Chondrocyte (in vitro differentiated cells): ENCODE results near the gene KCNQ1. TPM values are rescaled to one million over a fixed set of nuclear protein-coding genes. Genes with fewer than 3 reads are reported as not detected.

Experiments
- DNase-seq: peaks from one replicate; pipeline ENCODE4 v3.0.0; 2021; ENCODE audit warnings: mixed read lengths, low spot score
- H3K27ac Mint-ChIP-seq: one replicate; pipeline ENCODE4 v1.8.0; 2021; ENCODE audit warnings: mild to moderate bottlenecking, moderate library complexity, mixed read lengths; ENCODE audit not compliant: unreplicated experiment
- H3K27me3 Mint-ChIP-seq: 2 replicates; pipeline ENCODE4 v1.8.0; 2021; ENCODE audit warnings: low read depth, mixed read lengths
- H3K36me3 Mint-ChIP-seq: 2 replicates; pipeline ENCODE4 v1.8.0; 2021; ENCODE audit warnings: low read depth, mixed read lengths
- H3K4me1 Mint-ChIP-seq: 2 replicates; pipeline ENCODE4 v1.8.0; 2021; ENCODE audit warnings: low read depth, mild to moderate bottlenecking, mixed read lengths
- H3K4me3 Mint-ChIP-seq: one replicate; pipeline ENCODE4 v1.8.0; 2021; ENCODE audit warnings: mild to moderate bottlenecking, moderate library complexity, mixed read lengths; ENCODE audit not compliant: unreplicated experiment
- H3K9me3 Mint-ChIP-seq: 2 replicates; pipeline ENCODE4 v1.8.0; 2021; ENCODE audit warnings: low read depth, mixed read lengths
- total RNA-seq: library from RNA; stranded (reverse); gene quantifications from 3 replicates; pipeline ENCODE4 v1.2.1, GENCODE V29; 2021
- TF ChIP-seq, protein P1 (sequence below): fragments of 200-600 bp; sonication (generic); IDR thresholded peaks from 2 replicates; pipeline ENCODE4 v1.5.0; 2021; ENCODE audit warnings: antibody characterized with exemption, mild to moderate bottlenecking, moderate library complexity

KCNQ1 gene
- total RNA-seq, 1 donor from 2014 or later = not detected

DNA sequence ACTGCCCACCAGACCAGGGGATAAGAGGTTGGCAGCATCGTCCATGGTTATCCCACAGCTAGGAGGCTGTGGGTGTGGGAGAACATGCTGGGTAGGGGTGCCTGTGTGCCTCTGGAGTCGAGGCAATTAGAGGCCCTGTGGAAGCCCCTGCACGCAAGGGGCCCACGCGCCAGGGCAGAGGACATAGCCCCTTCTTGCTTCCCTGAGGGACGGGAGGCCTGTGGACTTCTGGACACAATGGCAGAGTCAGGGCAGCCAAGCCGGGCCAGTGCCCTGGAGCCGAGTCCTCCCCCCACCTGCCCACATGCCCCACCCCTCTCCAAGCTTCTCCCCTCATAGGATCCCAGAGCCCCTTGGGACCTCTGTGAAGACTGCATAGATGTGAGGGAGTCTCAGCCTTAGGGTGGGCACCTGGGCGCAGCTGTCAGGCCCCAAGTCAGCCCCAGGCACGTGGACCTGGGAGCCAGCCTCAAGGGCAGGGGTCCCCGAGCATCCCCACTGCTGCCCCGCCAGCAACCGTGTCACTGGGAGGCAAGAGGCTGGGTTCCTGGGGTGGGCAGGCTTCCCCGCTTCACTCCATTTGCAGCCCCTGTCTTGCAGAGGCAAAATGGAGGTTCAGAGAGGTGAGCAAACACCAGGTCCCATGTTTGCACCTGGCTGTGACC lies 388.4 kb downstream of the KCNQ1 start:
- TF ChIP-seq, protein P1, sequence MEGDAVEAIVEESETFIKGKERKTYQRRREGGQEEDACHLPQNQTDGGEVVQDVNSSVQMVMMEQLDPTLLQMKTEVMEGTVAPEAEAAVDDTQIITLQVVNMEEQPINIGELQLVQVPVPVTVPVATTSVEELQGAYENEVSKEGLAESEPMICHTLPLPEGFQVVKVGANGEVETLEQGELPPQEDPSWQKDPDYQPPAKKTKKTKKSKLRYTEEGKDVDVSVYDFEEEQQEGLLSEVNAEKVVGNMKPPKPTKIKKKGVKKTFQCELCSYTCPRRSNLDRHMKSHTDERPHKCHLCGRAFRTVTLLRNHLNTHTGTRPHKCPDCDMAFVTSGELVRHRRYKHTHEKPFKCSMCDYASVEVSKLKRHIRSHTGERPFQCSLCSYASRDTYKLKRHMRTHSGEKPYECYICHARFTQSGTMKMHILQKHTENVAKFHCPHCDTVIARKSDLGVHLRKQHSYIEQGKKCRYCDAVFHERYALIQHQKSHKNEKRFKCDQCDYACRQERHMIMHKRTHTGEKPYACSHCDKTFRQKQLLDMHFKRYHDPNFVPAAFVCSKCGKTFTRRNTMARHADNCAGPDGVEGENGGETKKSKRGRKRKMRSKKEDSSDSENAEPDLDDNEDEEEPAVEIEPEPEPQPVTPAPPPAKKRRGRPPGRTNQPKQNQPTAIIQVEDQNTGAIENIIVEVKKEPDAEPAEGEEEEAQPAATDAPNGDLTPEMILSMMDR = no peak
- H3K9me3 Mint-ChIP-seq = peaks cover 15% of the 10 kb centered on the region
- no peak for DNase-seq
- peaks cover 8% of the 10 kb centered on the region for H3K27me3 Mint-ChIP-seq
- H3K27ac Mint-ChIP-seq = no peak overlapping the region
- peaks cover 8% of the 10 kb centered on the region for H3K4me1 Mint-ChIP-seq
- no peak overlapping the region for H3K4me3 Mint-ChIP-seq
- peaks cover 7% of the 10 kb centered on the region for H3K36me3 Mint-ChIP-seq

DNA sequence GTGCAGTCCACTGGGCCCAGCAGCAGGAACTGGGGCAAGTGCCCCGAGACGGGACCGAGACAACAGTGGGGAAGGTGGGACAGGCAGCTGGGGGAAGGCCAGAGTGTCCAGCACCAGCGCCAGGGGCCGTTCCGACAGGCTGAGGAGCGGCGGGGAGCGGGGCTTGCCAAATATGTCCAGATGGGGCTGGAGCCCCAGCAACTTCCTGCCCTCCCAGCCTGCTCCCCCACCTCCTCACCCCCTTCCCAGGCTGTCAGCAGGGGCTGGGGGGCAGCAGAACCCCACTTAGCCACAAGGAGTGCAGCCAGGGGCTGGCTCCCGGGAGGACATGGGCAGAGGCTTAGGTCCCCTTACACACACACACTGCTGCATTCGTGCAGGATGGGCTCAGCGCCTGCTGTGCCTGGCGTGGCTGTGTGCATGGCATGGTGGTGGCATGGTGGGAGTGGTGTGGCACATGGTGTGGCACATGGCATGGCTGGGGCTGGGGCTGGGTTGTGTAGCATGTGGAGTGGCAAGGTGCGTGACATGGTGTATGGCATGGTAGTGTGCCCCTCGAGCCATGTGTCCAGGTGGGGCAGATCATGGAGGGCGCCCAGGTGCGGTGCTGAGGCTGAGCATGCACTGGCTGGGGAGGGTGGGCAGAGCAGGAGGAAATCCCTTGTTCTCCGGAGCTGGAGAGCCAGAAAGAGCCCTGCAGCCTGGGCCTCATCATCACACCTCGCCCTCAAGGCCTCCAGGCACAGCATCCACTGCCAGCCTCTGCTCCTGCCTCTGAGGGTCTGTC lies 389.1 kb downstream of the KCNQ1 start:
- Mint-ChIP-seq H3K36me3 (peaks cover 6% of the 10 kb centered on the region), H3K4me1 (peaks cover 8% of the 10 kb centered on the region), H3K9me3 (peaks cover 8% of the 10 kb centered on the region), H3K27ac (no peak overlapping the region), H3K27me3 (peaks cover 8% of the 10 kb centered on the region), H3K4me3 (no peak overlapping the region)
- DNase-seq = no peak
- TF ChIP-seq, protein P1 = no peak

DNA sequence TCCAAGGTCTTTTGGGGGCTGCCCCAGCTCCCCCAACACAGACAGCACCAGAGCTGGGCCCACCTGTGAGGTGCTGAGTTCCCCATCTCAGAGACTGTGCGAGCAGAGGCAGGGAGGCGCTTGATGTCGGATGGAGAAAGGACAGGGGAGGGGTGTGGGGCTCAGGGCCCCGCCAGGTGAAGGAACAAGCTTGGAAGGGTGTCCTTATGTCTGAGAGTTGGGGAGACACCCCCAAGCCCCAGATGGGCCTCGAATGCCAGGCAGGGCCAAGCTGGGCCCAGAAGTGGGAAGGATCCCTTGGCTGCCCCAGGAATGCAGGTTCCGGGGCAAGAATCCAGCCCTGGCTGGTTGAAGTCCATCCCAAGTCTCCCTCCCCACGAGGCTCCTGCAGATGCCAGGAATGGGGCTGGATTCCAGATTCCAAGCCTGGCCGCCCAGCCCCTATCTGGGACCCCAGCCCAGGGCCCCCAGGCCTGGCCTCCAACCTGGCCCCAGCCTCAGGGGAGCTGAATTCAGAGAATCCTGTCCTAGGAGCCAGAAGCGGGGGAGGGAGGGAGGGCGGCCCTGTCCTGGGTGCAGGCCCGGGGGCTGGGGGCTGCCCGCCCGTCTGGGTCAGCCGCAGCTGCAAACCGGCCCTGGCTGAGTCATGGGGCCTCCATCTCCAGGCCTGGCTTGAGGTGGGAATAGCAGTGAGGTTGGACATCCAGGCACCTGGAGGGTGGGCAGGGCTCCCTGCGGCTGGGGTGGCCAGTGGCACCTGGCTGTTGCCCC lies 389.9 kb downstream of the KCNQ1 start:
- Mint-ChIP-seq H3K9me3 (peaks cover under 1% of the 10 kb centered on the region), H3K27me3 (peaks cover 11% of the 10 kb centered on the region), H3K4me3 (no peak overlapping the region), H3K27ac (no peak overlapping the region), H3K36me3 (no peaks in the 10 kb centered on the region), H3K4me1 (peaks cover 8% of the 10 kb centered on the region)
- TF ChIP-seq, protein P1 = no peak
- no peak for DNase-seq

DNA sequence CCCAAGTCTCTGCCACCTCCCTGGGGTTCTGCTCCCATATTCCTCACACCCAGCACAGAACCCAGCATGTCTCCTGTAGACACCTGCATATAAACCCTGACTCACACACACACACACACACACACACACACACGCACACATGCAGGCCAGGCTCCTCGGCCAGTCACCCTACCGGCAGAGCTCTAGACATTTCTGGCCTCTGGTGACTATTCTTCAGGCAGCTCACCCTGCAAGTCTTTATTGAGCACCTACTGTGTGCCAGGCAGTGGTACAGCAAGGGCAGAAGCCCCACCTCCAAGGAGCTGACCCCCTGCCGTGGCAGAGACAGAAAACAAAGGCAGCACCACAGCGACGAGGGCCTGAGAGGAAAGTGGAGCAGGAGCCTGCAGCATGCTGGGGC lies 390.5 kb downstream of the KCNQ1 start:
- Mint-ChIP-seq H3K4me1 (peaks cover 8% of the 10 kb centered on the region), H3K36me3 (no peaks in the 10 kb centered on the region), H3K4me3 (no peak overlapping the region), H3K27ac (no peak overlapping the region), H3K9me3 (no peaks in the 10 kb centered on the region), H3K27me3 (peaks cover 14% of the 10 kb centered on the region)
- TF ChIP-seq, protein P1 = no peak
- no peak for DNase-seq

DNA sequence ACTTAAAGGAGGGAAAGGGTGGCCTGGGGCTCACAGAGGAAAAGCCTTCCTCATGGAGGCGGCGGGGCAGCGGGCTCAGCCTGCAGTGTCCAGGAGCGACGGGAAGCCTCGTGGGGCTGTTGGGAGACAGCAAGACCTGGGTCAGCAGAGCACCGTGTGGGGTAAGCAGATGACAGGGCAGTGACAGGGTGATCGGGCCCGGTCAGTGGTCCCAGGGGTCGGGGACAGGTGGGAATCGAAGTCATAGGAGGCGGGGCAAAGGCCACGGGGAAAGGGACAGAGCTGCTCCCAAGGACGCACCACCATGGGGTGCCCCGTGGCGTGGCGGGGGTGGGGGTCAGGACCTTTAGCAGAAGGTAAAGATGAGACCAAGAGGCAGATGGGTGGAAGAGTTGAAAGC lies 390.9 kb downstream of the KCNQ1 start:
- Mint-ChIP-seq H3K27me3 (peaks cover 14% of the 10 kb centered on the region), H3K27ac (no peak overlapping the region), H3K36me3 (no peaks in the 10 kb centered on the region), H3K4me3 (no peak overlapping the region), H3K9me3 (no peaks in the 10 kb centered on the region), H3K4me1 (peaks cover 8% of the 10 kb centered on the region)
- no peak for DNase-seq
- TF ChIP-seq, protein P1 = no peak
